ENCODE results near the gene FADS3. TPM values are rescaled to one million over a fixed set of nuclear protein-coding genes. Genes with fewer than 3 reads are reported as not detected.

FADS3 gene
- polyA plus RNA-seq, 1 donor = 49.6 TPM

GRCh38 chr11:61854966-61855714 is 36.2 kb downstream of the FADS3 start:
- no peak for DNase-seq

GRCh38 chr11:61854206-61854895 is 37.0 kb downstream of the FADS3 start:
- DNase-seq = no peak

GRCh38 chr11:61853698-61854169 is 37.6 kb downstream of the FADS3 start:
- no peak for DNase-seq

- DNase-seq = no peak
Measured at GRCh38 chr11:61851900-61852295, 39.4 kb downstream of the FADS3 start.

- DNase-seq = no peak
Measured at GRCh38 chr11:61851113-61851899, 40.0 kb downstream of the FADS3 start.

- no peak for DNase-seq
Measured at GRCh38 chr11:61850687-61851086, 40.7 kb downstream of the FADS3 start.

GRCh38 chr11:61848631-61849030 is 42.7 kb downstream of the FADS3 start:
- DNase-seq = no peak

GRCh38 chr11:61847914-61848581 is 43.3 kb downstream of the FADS3 start:
- no peak for DNase-seq

GRCh38 chr11:61846362-61847020 is 44.9 kb downstream of the FADS3 start:
- DNase-seq = no peak

- DNase-seq = peak; percentile 54
Measured at GRCh38 chr11:61844909-61845565, 46.3 kb downstream of the FADS3 start.

GRCh38 chr11:61842528-61842820 is 48.9 kb downstream of the FADS3 start:
- DNase-seq = no peak

GRCh38 chr11:61841636-61842527 is 49.5 kb downstream of the FADS3 start:
- no peak for DNase-seq

GRCh38 chr11:61840371-61840770 is 51.0 kb downstream of the FADS3 start:
- no peak for DNase-seq

GRCh38 chr11:61839742-61840141 is 51.6 kb downstream of the FADS3 start:
- no peak for DNase-seq

- DNase-seq = no peak
Measured at GRCh38 chr11:61838921-61839320, 52.4 kb downstream of the FADS3 start.

GRCh38 chr11:61838501-61838900 is 52.8 kb downstream of the FADS3 start:
- DNase-seq = no peak

- DNase-seq = no peak
Measured at GRCh38 chr11:61837411-61838005, 53.8 kb downstream of the FADS3 start.

GRCh38 chr11:61836193-61836592 is 55.2 kb downstream of the FADS3 start:
- no peak for DNase-seq

- peak; percentile 64 for DNase-seq
Measured at GRCh38 chr11:61834278-61835048, 56.9 kb downstream of the FADS3 start.

GRCh38 chr11:61833926-61834277 is 57.4 kb downstream of the FADS3 start:
- no peak for DNase-seq
